ENCODE data around the gene TUBG2.
"Not testable (repeated sequence)": the region's sequence is repeated elsewhere in the genome, so short reads cannot be mapped to it uniquely, and the experiment has no call there.

Gene TUBG2

DNA sequence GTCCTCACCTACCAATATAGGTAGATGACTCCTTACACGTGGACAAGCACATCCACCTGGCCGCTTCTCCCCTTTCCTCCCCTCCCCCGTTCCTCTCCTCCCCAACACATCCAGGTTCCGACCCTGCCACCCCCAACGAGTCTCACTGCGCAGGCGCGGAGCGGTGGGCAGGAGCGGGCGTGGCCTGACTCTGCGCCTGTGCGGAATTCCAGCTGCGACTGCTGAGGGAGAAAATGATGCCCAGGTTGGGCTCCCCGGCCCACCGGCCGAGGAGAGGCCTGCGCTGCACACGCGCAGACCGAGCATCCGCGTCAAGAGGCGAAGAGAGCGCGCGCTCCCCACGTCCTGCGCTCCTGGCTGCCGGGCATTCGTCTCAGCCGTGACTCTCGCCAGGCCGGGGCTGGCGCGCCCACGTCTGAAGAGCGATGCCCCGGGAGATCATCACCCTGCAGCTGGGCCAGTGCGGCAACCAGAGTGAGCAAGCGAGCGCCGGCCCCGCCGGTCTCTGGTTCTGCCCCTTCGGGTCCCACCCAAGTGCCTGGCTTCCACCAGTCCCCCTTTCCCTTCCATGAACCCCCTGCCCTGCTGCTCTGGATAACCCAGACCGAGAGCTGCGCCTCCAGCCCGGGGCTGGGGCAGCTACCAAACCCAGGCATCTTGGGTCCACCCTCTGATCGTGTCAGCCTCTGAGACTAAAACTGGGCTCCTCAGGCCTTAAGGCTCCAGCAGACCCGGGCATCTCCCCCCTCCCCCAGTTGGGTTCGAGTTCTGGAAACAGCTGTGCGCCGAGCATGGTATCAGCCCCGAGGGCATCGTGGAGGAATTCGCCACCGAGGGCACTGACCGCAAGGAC is at the start of gene TUBG2:
TUBG2 (plus strand) TSS at position 206 of the 853 bp plus-strand sequence; CDS start at position 426, 220 bp downstream.
- peak; percentile 97 for DNase-seq

DNA sequence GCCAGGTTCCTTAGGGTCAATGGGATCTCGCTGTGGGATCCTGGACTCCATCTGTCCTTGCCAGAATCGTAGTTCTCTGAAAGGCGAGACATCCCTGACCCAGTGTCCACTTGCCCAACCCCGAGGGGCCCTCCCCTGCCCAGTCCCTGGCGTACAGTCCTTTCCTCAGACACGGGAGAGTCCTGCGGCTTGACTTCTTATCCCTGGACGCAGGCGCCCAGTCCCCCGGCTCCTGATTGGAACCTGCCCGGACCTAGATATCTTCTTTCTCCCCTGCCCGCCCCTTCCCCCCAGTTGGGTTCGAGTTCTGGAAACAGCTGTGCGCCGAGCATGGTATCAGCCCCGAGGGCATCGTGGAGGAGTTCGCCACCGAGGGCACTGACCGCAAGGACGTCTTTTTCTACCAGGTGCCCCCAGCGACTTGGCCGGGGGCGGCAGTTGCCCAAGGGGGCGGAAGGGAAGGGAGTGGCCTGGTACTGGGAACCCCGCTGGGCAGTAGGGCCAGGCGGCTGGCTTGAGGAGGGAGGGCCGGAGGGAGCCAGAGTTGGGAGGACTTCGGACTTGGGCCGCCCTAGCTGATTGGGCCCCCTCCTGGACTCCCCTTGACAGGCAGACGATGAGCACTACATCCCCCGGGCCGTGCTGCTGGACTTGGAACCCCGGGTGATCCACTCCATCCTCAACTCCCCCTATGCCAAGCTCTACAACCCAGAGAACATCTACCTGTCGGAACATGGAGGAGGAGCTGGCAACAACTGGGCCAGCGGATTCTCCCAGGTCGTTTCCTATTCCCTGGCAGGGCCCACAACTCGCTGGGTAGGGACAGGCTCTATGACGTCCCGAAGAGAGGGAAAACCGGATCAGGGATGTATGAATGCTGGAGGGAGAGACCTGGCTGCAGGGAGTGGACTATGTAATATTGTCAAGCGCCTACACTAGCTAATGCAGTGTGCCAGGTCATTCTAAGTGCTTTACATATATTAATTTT is 49.0 kb upstream of the TUBG2 start:
- DNase-seq, result peak; percentile 67

DNA sequence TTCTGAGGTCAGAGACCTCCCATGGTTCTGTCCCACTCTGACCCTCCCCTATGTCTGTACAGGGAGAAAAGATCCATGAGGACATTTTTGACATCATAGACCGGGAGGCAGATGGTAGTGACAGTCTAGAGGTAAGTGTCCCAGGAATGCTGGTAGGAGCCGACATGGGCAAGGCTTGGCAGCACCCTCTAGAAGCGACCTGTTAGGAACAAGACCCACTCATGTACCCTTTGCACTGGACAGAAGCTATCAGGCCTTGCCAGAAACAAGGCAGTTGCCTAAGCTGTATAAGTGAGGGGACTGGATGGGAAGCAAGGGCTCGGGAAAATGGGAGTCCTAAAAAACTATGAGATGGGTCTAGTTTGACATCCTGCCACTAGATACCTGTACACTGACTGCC is 47.1 kb upstream of the TUBG2 start:
- DNase-seq, result no peak

DNA sequence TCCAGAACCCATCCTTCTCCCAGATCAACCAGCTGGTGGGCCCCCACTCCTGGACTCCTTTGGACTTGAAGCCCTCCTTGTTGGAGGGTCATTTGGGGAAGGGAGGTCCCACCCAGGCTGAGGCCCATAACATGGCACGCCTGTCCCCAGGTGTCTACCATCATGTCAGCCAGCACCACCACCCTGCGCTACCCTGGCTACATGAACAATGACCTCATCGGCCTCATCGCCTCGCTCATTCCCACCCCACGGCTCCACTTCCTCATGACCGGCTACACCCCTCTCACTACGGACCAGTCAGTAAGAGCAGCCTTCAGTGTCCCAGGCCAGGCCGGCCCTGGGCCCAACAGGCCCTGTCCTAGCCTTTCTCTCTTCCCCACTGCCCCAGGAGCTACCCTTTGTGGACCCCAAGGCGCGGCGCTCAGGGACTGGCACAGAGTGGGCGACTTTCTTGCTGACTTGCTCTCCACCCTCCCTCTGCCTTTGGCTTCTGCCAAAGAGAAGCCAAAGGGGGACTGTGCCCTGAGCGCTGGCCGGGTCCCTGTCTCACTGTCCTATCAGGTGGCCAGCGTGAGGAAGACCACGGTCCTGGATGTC is 45.3 kb upstream of the TUBG2 start:
- no peak for DNase-seq

DNA sequence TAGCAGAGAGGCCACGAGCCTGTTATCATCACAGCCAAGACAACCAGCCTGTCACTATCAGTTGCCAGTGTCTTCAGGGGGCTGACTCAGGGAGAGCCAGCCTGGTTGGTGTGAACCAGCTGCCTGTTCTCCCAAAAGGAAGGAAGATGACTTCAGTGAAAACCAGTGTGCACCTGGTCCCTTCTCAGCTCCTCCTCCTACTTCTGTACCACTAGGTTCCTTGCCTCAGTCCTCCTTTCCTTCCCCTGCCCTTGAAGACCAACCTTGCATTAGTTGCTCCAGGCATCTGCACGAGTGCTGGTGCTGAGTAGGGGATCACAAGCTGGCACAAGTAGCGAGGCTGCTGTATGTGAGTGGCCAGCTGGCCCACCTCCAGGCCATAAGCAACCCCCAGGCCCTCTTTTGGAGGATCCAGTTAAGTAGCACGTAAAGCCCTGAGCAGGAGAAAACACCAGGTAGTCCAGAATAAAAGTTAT is 41.1 kb upstream of the TUBG2 start:
- DNase-seq, result no peak

DNA sequence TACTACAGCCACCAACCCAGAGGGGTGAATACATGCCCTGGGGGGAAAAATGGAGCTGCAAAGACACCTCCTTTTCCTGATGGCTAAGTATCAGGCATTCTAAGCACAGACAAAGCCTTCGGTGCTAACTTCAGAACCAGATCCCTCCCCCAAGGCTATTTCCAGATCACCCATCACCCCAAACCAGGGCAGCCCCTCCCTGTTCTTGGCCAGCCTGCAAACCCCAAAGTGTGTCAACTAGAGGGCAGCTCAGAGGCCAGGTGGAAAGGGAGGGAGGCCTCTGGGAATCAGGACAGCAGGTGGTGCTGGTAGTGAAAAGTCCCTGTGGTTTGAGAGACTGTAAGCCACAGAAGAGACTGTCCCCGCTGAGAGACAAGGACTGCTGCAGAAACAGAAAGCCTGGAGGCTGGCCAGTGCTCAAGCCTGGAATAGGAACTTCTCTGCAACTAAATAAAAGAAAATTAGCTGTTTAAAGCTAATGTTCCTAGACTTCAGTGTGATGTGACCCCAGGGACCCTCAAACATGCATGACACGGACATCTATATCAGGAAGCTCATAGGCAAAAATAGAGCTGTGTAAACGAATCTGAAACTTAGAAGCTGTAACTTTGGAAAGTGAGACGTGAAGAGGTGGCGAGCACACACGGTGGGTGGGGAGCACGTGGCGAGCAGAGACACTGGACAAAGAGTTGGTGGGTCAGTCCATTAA is 40.5 kb upstream of the TUBG2 start:
- DNase-seq, result peak; percentile 41

DNA sequence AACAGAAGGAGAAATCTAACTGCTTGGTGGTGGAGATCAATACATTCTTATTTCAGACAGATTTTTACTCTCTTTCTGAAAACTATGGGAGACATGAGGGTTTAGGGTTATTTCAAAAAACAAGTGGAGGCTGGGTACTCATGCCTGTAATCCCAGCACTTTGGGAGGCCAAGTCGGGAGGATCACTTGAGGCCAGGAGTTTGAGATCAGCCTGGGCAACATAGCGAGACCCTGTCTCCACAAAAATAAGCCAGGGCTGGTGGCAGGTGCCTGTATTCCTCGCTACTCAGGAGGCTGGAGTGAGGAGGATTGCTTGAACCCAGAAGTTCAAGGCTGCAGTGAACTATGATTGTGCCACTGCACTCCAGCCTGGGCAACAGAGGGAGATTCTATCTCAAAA is 37.1 kb upstream of the TUBG2 start:
- DNase-seq, result not testable (repeated sequence)

DNA sequence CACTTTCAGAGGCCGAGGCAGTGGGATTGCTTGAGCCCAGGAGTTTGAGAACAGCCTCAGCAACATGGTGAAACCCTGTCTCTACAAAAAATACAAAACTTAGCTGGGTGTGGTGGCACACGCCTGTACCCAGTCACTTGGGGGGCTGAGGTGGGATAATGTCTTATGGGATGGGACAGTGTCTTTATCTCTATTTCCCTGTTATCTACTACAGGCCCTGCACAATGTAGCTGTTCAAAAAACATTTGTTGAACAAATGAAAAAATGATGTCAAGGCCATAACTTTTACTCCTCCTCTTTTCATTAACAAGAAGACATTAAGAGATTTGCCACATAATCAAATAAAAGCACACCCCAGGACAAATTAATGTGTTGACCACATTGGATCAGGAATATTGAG is 35.8 kb upstream of the TUBG2 start:
- no peak for DNase-seq

DNA sequence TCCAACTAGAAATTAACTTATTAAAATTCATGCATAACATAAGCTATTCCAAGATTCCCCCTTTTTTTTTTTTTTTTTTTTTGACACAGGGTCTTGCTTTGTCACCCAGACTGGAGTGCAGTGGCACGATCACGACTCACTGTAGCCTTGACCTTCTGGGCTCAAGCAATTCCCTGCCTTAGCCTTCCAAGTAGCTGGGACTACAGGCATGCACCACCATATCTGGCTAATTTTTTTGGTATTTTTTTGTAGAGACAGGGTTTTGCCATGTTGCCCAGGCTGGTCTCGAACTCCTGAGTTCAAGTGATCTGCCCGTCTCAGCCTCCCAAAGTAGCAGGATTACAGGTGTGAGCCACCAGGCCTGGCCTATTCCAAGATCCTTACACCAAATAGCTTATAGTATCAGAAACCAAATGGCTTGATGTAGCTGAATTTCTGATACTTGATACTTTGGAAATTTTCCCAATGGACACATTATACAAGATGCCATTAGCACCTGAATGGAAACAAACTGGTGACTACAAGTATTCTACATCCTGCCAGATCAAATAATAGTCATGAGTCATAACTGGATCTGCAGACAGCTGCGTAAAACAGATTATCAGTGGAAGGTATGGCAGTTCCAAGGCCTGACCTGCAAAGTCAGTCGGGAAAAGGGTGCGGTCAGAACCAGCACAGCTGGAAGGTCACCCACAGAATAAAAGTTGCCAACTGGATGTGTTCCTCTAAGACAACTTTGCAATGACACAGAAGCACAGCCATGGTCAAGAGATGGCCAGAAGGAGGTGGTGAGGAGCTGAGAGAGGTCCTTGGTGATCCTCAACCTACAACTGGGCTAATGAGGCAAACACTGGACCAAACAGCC is 35.1 kb upstream of the TUBG2 start:
- peak; percentile 34 for DNase-seq

DNA sequence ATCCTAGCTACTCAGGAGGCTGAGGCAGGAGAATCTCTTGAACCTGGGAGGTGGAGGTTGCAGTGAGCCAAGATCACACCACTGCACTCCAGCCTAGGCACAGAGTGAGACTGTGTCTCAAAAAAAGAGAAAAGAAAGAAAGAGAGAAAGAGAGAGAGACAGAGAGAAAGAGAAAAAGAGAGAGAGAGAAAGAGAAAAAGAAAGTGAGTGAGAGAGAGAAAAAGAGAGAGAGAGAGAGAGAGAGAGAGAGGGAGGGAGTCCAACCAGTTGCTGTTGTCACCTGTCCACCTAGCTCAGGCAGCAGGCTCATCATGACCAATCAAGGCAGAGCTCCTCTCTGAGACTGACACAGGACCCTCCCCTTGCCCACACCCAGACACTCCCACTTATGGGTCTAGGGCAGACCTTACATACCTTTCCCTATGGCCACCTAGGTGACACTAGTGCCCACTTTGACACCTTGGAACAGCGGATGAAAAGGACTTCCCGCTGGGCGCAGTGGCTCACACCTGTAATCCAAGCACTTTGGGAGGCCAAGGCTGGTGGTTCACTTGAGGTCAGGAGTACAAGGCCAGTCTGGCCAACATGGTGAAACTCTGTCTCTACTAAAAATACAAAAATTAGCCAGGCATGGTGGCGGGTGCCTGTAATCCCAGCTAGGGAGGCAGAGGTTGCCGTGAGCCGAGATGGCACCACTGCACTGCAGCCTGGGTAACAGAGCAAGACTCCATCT is 31.9 kb upstream of the TUBG2 start:
- DNase-seq, result peak; percentile 4

DNA sequence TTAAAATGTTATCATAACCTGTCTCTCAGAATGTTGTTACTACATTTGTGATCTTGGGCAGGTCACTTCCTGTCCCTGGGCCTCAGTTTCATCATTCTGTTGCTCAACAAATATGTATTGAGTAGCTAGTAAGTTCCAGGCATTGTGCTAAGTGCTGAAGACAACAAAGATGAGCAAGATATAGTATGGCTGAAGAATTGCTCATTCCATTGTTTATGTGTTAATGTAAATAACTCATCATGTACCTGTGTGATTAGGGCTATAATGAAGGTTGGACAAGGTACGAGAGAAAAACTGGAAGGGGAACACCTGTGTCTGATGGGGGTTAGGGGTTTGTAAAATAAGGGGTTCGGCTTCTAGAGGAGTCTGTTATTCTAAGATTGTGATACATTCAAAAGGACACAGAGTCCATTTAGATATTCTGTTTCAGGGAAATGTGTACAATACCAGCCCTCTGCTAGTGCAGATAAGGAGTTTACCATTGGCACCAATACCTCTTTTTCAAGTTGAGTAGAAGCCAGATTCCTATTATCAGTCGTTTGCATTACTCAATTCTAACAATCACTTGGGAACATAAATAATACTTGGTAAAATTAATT is 29.6 kb upstream of the TUBG2 start:
- DNase-seq, result no peak

DNA sequence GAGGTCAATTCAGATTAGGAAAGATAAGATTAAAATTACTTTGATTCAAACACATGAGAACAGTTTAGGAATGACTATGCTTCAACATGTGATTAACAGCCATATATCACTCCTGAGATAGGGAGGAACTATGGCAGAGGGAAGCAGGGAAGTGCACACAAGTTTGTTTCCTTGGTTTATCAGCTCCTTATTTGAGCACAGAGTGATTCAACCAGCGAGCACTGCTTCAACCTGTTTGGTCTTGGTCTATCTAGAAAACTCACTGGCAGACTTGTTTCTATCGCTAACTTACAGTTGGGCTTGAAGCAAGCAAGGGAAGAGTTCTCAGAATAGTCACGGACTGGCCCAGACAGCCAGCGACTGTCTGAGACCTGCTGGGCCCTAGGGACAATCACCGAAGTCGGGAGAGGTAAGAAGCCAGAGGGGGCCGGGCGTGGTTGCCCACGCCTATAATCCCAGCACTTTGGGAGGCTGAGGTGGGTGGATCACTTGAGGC is 26.1 kb upstream of the TUBG2 start:
- no peak for DNase-seq

DNA sequence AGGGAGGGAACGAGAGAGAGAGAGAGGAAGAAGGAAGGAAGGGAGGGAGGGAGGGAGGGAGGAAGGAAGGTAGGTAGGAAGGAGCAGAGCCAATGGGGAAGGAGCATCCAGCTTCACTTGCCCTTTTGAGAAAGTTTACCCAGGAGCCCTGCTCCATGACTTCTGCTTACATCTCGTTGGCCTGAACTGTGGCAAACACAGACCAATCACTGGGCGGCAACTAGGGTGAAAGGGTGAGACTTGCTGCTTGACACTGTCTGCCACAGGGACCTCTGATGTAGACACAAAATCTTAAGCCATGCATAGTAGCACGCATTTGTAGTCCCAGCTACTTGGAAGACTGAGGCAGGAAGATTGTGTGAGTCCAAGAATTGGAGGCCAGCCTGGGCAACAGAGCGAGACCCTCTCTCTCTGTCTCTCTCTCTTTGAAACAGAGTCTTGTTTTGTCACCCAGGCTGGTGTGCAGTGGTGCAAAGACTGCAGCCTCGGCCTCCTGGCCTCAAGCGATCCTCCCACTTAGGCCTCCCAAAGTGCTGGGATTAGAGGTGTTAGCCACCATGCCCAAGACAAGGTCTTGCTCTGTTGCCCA is 19.5 kb upstream of the TUBG2 start:
- DNase-seq, result no peak

DNA sequence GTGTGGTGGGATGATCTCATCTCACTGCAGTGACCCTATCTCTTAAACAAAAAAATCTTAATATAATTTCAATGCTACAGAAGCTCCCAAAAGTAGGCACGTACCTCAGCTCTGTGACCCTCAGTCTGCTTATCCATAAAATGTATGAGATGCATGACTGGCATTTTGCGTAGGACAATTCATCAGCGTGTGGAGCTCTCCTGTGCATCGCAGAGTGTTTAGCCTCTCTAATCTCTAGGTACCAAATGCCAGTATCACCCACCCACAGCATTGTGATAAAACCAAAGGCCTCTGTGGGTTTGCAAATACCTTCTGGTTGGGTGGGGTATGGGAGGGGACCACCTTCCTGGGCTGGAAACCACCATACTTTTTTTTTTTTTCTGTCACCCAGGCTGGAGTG is 19.0 kb upstream of the TUBG2 start:
- no peak for DNase-seq

DNA sequence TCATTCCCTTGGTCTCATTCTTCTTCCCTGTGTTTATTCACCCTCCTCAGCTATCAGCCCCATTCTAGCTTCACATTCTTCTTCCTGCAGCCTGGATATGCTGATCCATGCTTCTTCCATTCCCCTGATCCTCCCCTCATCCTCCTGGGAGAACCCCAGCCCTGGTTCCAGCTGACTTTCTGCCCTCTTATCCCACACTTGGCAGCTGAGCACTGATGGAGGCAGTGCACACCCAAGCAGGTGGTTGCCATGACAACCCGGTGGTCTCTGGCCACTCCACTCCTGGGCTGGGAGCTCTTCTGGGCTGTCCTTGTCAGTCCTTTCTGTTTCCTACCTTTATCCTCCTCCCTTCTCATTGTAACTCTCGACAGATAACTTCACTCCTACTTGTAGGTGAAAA is 16.7 kb upstream of the TUBG2 start:
- peak; percentile 53 for DNase-seq

DNA sequence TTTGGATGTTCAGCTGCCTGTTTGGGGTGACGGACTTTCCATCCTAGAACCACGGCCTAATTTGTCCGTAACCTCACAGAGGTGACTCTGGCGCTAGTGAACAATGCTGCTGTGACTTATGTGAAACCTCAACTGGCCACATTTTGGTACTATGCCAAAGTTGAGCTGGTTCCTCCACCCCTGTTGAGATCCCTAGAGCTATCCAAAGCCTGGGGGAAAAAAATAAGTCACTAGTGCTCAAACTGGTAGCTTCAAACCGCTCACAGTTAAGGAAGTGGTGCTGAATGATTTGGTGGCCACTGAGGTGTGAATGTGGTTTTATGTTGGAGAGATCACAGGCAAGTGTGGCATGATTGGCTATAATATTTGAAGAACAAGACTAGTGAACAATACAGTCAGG is 11.3 kb upstream of the TUBG2 start:
- no peak for DNase-seq

DNA sequence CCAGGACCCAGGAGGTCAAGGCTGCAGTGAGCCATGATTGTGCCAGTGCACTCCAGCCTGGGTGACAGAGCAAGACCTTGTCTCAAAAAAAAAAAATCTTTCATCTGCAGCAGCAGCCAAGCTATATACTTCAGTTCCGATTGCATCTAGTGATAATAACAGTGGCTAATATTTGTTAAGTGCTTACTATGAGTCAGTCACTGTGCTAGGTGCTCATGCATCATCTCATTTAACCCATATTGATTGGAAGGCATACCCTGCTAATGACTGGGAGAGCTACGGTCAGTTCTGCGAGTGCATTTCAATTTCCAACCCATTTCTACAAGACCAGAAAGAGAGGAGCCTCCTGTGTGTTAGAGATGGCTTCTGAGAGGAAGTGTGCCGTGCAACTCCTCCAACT is 7.7 kb upstream of the TUBG2 start:
- DNase-seq, result no peak

DNA sequence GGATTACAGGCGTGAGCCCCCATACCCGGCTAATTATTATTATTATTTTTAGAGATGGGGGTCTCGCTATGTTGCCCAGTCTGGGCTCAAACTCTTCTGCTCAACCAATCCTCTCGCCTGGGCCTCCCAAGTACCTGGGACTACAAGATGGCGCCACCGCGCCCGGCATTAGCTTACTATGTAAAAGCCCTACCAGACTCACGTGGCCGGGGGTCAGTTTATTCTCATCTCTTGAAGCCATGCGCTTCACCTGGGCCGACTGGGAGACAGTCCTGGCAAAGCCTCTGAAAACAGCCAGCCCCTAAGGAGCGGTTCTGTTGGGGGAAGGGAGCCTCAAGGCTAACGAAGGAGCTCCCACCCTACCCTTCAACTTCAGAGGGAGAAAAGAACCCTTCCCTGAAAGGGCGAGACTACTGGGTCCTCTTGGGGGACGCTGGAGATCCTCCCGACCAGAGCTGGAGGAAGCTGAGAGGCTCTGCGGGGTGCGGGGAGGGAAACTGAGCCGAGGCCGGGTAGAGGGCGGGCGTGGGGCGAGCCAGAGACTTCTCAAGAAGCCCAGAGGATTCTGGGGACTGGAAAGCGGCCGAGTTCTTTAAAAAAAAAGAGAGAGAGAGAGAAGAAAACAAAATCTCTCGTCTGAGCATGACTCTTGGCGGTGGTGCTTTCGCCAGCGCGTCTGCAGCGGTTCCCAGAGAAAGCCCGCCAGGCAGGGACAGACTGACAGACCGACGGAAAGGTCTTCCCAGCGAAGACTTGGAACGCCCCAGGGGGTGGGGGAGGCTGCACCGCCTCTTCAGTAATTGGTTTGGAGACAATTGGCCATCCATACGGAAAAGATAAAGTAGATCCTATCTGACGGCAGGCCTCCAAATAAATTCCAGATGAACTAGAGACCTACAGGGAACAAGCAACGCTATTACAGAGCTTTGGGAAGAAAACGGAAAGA is 5.6 kb upstream of the TUBG2 start:
- peak; percentile 57 for DNase-seq

DNA sequence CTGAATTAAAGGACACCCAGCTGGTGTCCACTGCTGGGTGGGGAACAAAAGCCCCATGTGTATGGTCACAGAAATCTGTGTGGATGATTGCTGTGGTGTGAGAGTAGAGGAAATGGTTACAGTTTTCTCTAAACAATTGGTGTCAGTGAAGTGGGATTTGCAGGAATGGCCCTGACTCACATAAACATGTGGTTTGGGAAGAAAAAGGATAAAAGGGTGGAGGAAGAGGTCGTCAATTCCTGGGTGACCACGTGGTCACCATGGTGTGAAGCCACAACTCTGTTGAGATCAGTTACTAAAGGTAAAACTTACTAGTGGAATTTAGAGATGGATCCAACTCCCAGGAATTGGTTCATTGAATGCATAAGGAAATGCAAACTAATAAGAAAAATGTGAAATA is 3.6 kb upstream of the TUBG2 start:
- DNase-seq, result no peak
